Measurements from ENCODE around the gene COL9A2. TPM values are rescaled to one million over a fixed set of nuclear protein-coding genes. Genes with fewer than 3 reads are reported as not detected.

Gene COL9A2
- total and polyA plus RNA-seq, 2 donors (not counting 1 experiment from before 2014, with no cell fraction given) = 14.8 to 30.6 TPM

- Histone ChIP-seq H3K9me3 (ENCODE audit: control extremely low read depth in 1 of 3, control insufficient read depth in 2 of 3, insufficient read depth in 1 of 3, low read length in 2 of 3) (no peaks in the 10 kb centered on the region), H3K27ac (ENCODE audit: low read length in 2 of 2) (no peak overlapping the region), H3K36me3 (replicated peaks in 1 of 2; ENCODE audit: control extremely low read depth in 1 of 2, control insufficient read depth in 1 of 2, extremely low read depth in 1 of 2, insufficient read depth in 2 of 2, low read length in 1 of 2) (no peaks in the 10 kb centered on the region), H3K4me3 (ENCODE audit: control extremely low read depth in 1 of 5, extremely low read depth in 1 of 5, insufficient read depth in 1 of 5, low read depth in 2 of 5, low read length in 4 of 5) (no peak overlapping the region), H3K9ac (ENCODE audit: low read length) (no peak overlapping the region), H4K20me1 (ENCODE audit: control insufficient read depth, insufficient read depth, low read length, poor library complexity, severe bottlenecking) (no peaks in the 10 kb centered on the region), H3K27me3 (replicated peaks in 1 of 4; ENCODE audit: control extremely low read depth in 1 of 4, control insufficient read depth in 3 of 4, insufficient read depth in 4 of 4, low read length in 3 of 4) (no peaks in the 10 kb centered on the region), H3K4me2 (replicated peaks; ENCODE audit: low read depth, low read length, poor library complexity, severe bottlenecking) (no peak overlapping the region), H2AFZ (ENCODE audit: insufficient read depth, low read depth, low read length, poor library complexity, severe bottlenecking) (no peak overlapping the region), H3K4me1 (ENCODE audit: control insufficient read depth in 2 of 2, insufficient read depth in 2 of 2, low read length in 2 of 2) (no peaks in the 10 kb centered on the region), H3K79me2 (ENCODE audit: control insufficient read depth, insufficient read depth, low read length) (no peaks in the 10 kb centered on the region)
- 94% methylated on average over 7 of the region's 9 CpGs for WGBS (ENCODE audit: insufficient coverage)
- CTCF ChIA-PET = no interaction called here
- H3K4me3 Mint-ChIP-seq = no peak overlapping the region
- no peak for ATAC-seq (ENCODE audit: low read depth)
- intact Hi-C loops (cut with micrococcal nuclease) = no loop called here
- H3K4me1 Mint-ChIP-seq = no peaks in the 10 kb centered on the region
- no peak for DNase-seq
- H3K27me3 Mint-ChIP-seq = no peaks in the 10 kb centered on the region
- no peak for TF ChIP-seq EZH2 (IDR thresholded peaks at IDR 0.05; ENCODE audit: borderline replicate concordance, insufficient read depth, low read depth, low read length, poor library complexity, severe bottlenecking)
- no peak for TF ChIP-seq CTCF (IDR thresholded peaks at IDR 0.05)
- POLR2A ChIA-PET = no interaction called here
- no peaks in the 10 kb centered on the region for H3K9me3 Mint-ChIP-seq (ENCODE audit: insufficient read depth)
- H3K27ac Mint-ChIP-seq = no peak overlapping the region
Measured at GRCh38 chr1:40300651-40301050, 16.4 kb downstream of the COL9A2 start.

- H3K4me3 Mint-ChIP-seq = no peak overlapping the region
- no peak overlapping the region for H3K4me3 ChIP-seq (ENCODE audit: control extremely low read depth in 1 of 5, extremely low read depth in 1 of 5, insufficient read depth in 1 of 5, low read depth in 2 of 5, low read length in 4 of 5)
- no peaks in the 10 kb centered on the region for H4K20me1 ChIP-seq (ENCODE audit: control insufficient read depth, insufficient read depth, low read length, poor library complexity, severe bottlenecking)
- H3K9me3 ChIP-seq (ENCODE audit: control extremely low read depth in 1 of 3, control insufficient read depth in 2 of 3, insufficient read depth in 1 of 3, low read length in 2 of 3) = no peaks in the 10 kb centered on the region
- no peak overlapping the region for H2AFZ ChIP-seq (ENCODE audit: insufficient read depth, low read depth, low read length, poor library complexity, severe bottlenecking)
- no peaks in the 10 kb centered on the region for H3K4me1 Mint-ChIP-seq
- no peak for TF ChIP-seq EZH2 (IDR thresholded peaks at IDR 0.05; ENCODE audit: borderline replicate concordance, insufficient read depth, low read depth, low read length, poor library complexity, severe bottlenecking)
- no peak for TF ChIP-seq CTCF (IDR thresholded peaks at IDR 0.05)
- CTCF ChIA-PET = interaction anchor here (0.6 kb wide), 1 partner anchor 581 kb away, joined by 3 read pairs; no protein-coding TSS in a partner anchor
- H3K36me3 ChIP-seq (replicated peaks in 1 of 2; ENCODE audit: control extremely low read depth in 1 of 2, control insufficient read depth in 1 of 2, extremely low read depth in 1 of 2, insufficient read depth in 2 of 2, low read length in 1 of 2) = no peaks in the 10 kb centered on the region
- no peak overlapping the region for H3K27ac ChIP-seq (ENCODE audit: low read length in 2 of 2)
- H3K27me3 ChIP-seq (replicated peaks in 1 of 4; ENCODE audit: control extremely low read depth in 1 of 4, control insufficient read depth in 3 of 4, insufficient read depth in 4 of 4, low read length in 3 of 4) = no peaks in the 10 kb centered on the region
- ATAC-seq (ENCODE audit: low read depth) (no peak), DNase-seq (no peak)
- H3K79me2 ChIP-seq (ENCODE audit: control insufficient read depth, insufficient read depth, low read length) = no peaks in the 10 kb centered on the region
- no peak overlapping the region for H3K27ac Mint-ChIP-seq
- no peaks in the 10 kb centered on the region for H3K9me3 Mint-ChIP-seq (ENCODE audit: insufficient read depth)
- no peak overlapping the region for H3K9ac ChIP-seq (ENCODE audit: low read length)
- H3K27me3 Mint-ChIP-seq = no peaks in the 10 kb centered on the region
- POLR2A ChIA-PET = no interaction called here
- 75% methylated on average over 1 of the region's 1 CpG for WGBS (ENCODE audit: insufficient coverage)
- intact Hi-C loops (cut with micrococcal nuclease) = no loop called here
- no peak overlapping the region for H3K4me2 ChIP-seq (replicated peaks; ENCODE audit: low read depth, low read length, poor library complexity, severe bottlenecking)
- H3K4me1 ChIP-seq (ENCODE audit: control insufficient read depth in 2 of 2, insufficient read depth in 2 of 2, low read length in 2 of 2) = no peaks in the 10 kb centered on the region
Measured at GRCh38 chr1:40300249-40300567, 16.9 kb downstream of the COL9A2 start.
